OCI-LY7 (cell line): ENCODE measurements around the gene CDHR2. TPM values are rescaled to one million over a fixed set of nuclear protein-coding genes. Genes with fewer than 3 reads are reported as not detected.

Source experiments
- BruUV-seq: library from RNA; stranded (reverse); fragments of 400-500 nt; replicated peaks from 2 replicates; lab custom pipeline; 2021; lab: Mats Ljungman, UMichigan
- CTCF ChIA-PET: fragments of 300-600 bp; sonication (Branson Sonifier 250); formaldehyde crosslinking; loops from one replicate; lab custom pipeline; 2022; ENCODE audit warnings: antibody characterized with exemption; ENCODE audit not compliant: unreplicated experiment; lab: Charles Lee
- POLR2A ChIA-PET: fragments of 300-600 bp; sonication (Branson Sonifier 250); formaldehyde crosslinking; loops from one replicate; lab custom pipeline; 2022; ENCODE audit warnings: antibody characterized with exemption; lab: Charles Lee
- DNase-seq: peaks from one replicate; pipeline ENCODE4 v3.0.0-alpha.2; 2015; ENCODE audit warnings: low spot score
- H2AFZ ChIP-seq: fragments of 200-600 bp; sonication (generic), shearing (Covaris generic); 2 replicates; pipeline ENCODE4 v1.6.1; 2014; ENCODE audit warnings: mild to moderate bottlenecking, antibody characterized with exemption, low read length, moderate library complexity
- H3K27ac ChIP-seq: fragments of 200-600 bp; sonication (generic); 2 replicates; pipeline ENCODE4 v1.5.1; 2014; ENCODE audit warnings: mixed run types, low read depth, mild to moderate bottlenecking, moderate library complexity, low read length, inconsistent platforms; ENCODE audit not compliant: poor library complexity, severe bottlenecking
- H3K36me3 ChIP-seq: fragments of 200-600 bp; sonication (generic); 2 replicates; pipeline ENCODE4 v1.6.1; 2014; ENCODE audit warnings: mild to moderate bottlenecking, antibody characterized with exemption, low read length, moderate library complexity, mixed read lengths; ENCODE audit not compliant: insufficient read depth
- H3K4me1 ChIP-seq: fragments of 200-600 bp; sonication (generic); 2 replicates; pipeline ENCODE4 v1.5.1; 2014; ENCODE audit warnings: mild to moderate bottlenecking, low read length; ENCODE audit not compliant: insufficient read depth, poor library complexity, severe bottlenecking
- H3K4me2 ChIP-seq: fragments of 200-600 bp; sonication (generic); 2 replicates; pipeline ENCODE4 v1.6.1; 2014; ENCODE audit warnings: mild to moderate bottlenecking, low read length
- H3K4me3 ChIP-seq: fragments of 200-600 bp; sonication (generic); 2 replicates; pipeline ENCODE4 v1.5.1; 2014; ENCODE audit warnings: mild to moderate bottlenecking, low read depth, low read length; ENCODE audit not compliant: poor library complexity, severe bottlenecking
- H3K79me2 ChIP-seq: fragments of 200-600 bp; sonication (generic); 2 replicates; pipeline ENCODE4 v1.6.1; 2016; ENCODE audit warnings: low read depth, mild to moderate bottlenecking, low read length, moderate library complexity, mixed read lengths; ENCODE audit not compliant: insufficient read depth
- H3K9me2 ChIP-seq: fragments of 200-600 bp; sonication (generic); 2 replicates; pipeline ENCODE4 v1.6.1; 2016; ENCODE audit warnings: mild to moderate bottlenecking, low read length, mixed read lengths; ENCODE audit not compliant: insufficient read depth
- H3K9me3 ChIP-seq: fragments of 200-600 bp; sonication (generic); 2 replicates; pipeline ENCODE4 v1.6.1; 2014; ENCODE audit warnings: mild to moderate bottlenecking, mixed run types, low read length, mixed read lengths
- H4K20me1 ChIP-seq: fragments of 200-600 bp; sonication (generic); 2 replicates; pipeline ENCODE4 v1.6.1; 2014; ENCODE audit warnings: mild to moderate bottlenecking, antibody characterized with exemption, low read length, moderate library complexity, mixed read lengths; ENCODE audit not compliant: insufficient read depth
- EZH2phosphoT487 ChIP-seq: fragments of 200-600 bp; sonication (generic); IDR thresholded peaks from 2 replicates; pipeline ENCODE4 v1.6.1; 2018; ENCODE audit warnings: low read depth, borderline replicate concordance, mild to moderate bottlenecking, mixed run types, antibody characterized with exemption, low read length, moderate library complexity, mixed read lengths
- intact Hi-C: fragments of 100-400 bp; cut with micrococcal nuclease; formaldehyde crosslinking; loops from one replicate; pipeline ENCODE4 v1.10.0; 2022; ENCODE audit not compliant: unreplicated experiment
- total RNA-seq, 2 experiments: library from RNA; depleted of rRNA in 1 of 2; stranded (reverse); fragments of >200 nt in 1 of 2; shearing (Covaris generic) in 1 of 2; gene quantifications; 2 replicates each; pipeline ENCODE4 v1.2.3, GENCODE V29; 2014 to 2022
- TF ChIP-seq, protein P1 (sequence below): fragments of 200-600 bp; sonication (generic); conservative IDR thresholded peaks from 2 replicates; pipeline ENCODE4 v1.5.1; 2014; ENCODE audit warnings: mild to moderate bottlenecking, antibody characterized with exemption, low read length, moderate library complexity, mixed read lengths

CDHR2 gene
- total RNA-seq, 2 experiments from 2014 or later = 0.25 to 3.8 TPM

DNA sequence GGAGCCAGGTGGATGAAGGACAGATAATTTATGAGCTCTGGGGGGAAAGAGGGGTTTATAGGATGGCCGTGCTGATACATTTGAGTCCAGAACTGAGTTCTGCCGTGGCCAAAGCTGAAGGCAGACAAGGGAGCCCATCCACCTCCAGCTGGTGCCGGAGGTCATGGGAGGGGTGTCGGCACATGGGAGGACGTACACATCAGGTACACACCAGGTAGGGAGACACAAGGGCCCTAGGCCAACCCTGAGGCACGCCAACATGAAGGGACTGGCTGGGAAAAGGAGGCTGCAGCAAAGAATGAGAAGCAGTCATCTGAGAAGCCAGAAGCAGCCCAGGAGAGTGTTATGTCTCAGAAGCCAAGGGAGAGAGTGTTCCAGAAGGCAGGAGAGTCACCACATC lies 62.9 kb downstream of the CDHR2 start:
- POLR2A ChIA-PET = no interaction called here
- Histone ChIP-seq H3K27ac (no peak overlapping the region), H3K79me2 (no peaks in the 10 kb centered on the region), H3K4me3 (no peak overlapping the region), H3K9me2 (no peaks in the 10 kb centered on the region), H3K4me2 (no peak overlapping the region), H4K20me1 (no peaks in the 10 kb centered on the region), H2AFZ (no peak overlapping the region), H3K9me3 (no peaks in the 10 kb centered on the region), H3K4me1 (peaks cover 14% of the 10 kb centered on the region), H3K36me3 (no peaks in the 10 kb centered on the region)
- no peak for DNase-seq
- CTCF ChIA-PET = no interaction called here
- intact Hi-C loops = no loop called here
- no peak for TF ChIP-seq EZH2phosphoT487
- TF ChIP-seq, protein P1, sequence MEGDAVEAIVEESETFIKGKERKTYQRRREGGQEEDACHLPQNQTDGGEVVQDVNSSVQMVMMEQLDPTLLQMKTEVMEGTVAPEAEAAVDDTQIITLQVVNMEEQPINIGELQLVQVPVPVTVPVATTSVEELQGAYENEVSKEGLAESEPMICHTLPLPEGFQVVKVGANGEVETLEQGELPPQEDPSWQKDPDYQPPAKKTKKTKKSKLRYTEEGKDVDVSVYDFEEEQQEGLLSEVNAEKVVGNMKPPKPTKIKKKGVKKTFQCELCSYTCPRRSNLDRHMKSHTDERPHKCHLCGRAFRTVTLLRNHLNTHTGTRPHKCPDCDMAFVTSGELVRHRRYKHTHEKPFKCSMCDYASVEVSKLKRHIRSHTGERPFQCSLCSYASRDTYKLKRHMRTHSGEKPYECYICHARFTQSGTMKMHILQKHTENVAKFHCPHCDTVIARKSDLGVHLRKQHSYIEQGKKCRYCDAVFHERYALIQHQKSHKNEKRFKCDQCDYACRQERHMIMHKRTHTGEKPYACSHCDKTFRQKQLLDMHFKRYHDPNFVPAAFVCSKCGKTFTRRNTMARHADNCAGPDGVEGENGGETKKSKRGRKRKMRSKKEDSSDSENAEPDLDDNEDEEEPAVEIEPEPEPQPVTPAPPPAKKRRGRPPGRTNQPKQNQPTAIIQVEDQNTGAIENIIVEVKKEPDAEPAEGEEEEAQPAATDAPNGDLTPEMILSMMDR = no peak
- no TSS peak for BruUV-seq

DNA sequence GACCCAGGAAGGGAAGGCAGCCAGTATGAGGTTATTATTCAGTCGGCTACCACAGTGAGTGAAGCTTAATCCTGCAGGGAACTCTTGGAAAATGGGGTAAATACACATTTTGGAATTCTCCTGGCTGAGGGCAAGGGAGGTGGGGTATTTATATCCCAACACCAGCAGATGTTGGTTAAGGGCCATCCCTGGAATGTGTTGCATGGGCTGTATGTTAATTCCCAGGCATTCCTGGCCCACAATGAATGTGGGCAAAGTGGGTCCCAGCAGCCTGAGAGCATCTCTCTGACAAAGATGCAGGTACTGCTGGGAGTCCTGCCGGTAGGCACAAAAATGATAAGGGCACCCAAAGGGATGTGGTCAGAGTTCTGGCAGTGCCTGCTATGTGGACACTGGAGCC lies 63.7 kb downstream of the CDHR2 start:
- Histone ChIP-seq H3K27ac (no peak overlapping the region), H2AFZ (no peak overlapping the region), H4K20me1 (no peaks in the 10 kb centered on the region), H3K36me3 (no peaks in the 10 kb centered on the region), H3K9me2 (no peaks in the 10 kb centered on the region), H3K4me1 (peaks cover 14% of the 10 kb centered on the region), H3K4me2 (no peak overlapping the region), H3K9me3 (no peaks in the 10 kb centered on the region), H3K79me2 (no peaks in the 10 kb centered on the region), H3K4me3 (no peak overlapping the region)
- DNase-seq = no peak
- no peak for TF ChIP-seq EZH2phosphoT487
- TF ChIP-seq, protein P1 = no peak
- intact Hi-C loops = no loop called here
- no TSS peak for BruUV-seq
- ChIA-PET CTCF (no interaction called here), POLR2A (interaction anchor here (1.4 kb wide), 1 partner anchor 18 kb away, joined by 4 read pairs; the partner anchor contains the start of genes EIF4E1B and SNCB)

DNA sequence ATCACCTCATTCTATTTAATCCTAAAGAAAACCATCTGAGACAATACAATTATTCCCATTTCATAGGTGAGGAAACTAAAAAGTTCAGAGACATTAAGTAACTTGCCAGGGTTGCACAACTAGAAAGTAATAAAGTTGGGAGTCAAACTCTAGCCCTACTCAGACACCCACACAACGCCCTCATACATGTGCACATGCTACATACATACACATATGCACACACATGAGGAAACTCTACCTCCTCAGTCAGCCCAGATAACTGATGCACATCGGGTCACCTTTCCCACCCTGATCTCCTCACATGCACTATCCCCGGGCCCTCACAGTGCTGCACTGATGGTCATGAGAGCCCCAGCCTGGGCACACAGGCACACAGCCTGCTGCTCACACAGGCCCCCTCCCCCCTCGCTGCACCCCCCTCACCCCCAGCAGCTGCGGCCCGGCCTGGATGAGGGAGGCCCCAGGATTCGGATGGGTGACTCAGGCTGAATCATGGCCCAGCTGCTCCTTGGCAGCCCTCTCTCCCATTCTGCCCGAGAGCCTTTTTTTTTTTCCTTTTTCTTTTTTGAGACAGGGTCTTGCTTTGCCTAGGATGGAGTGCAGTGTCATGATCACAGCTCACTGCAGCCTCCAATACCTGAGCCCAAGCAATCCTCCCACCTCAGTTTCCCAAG lies 65.8 kb downstream of the CDHR2 start:
- no peaks in the 10 kb centered on the region for H3K9me3 ChIP-seq
- H2AFZ ChIP-seq = no peak overlapping the region
- ChIA-PET CTCF (no interaction called here), POLR2A (interaction anchor here (0.7 to 1.1 kb wide), 2 partner anchors 9 to 407 kb away, joined by 3 to 4 read pairs; partner anchors contain the start of gene ZNF346)
- no peaks in the 10 kb centered on the region for H3K36me3 ChIP-seq
- TF ChIP-seq EZH2phosphoT487 = no peak
- TF ChIP-seq, protein P1 = no peak
- intact Hi-C loops = no loop called here
- no TSS peak for BruUV-seq
- H3K4me3 ChIP-seq = no peak overlapping the region
- peaks cover 4% of the 10 kb centered on the region for H3K4me1 ChIP-seq
- H4K20me1 ChIP-seq = no peaks in the 10 kb centered on the region
- no peaks in the 10 kb centered on the region for H3K79me2 ChIP-seq
- no peak for DNase-seq
- H3K4me2 ChIP-seq = no peak overlapping the region
- no peaks in the 10 kb centered on the region for H3K9me2 ChIP-seq
- no peak overlapping the region for H3K27ac ChIP-seq
